B cell (primary cell): ENCODE results near the gene OR51G1.

Experiments used
- CTCF ChIP-seq: fragments of 200-600 bp; IDR thresholded peaks from one replicate; pipeline ENCODE4 v1.8.0; 2022; ENCODE audit warnings: antibody characterized with exemption, mild to moderate bottlenecking
- EZH2 ChIP-seq: IDR thresholded peaks from 2 replicates; pipeline ENCODE4 v1.6.1; 2012; ENCODE audit warnings: borderline replicate concordance, low read depth, mild to moderate bottlenecking, moderate library complexity, low read length; ENCODE audit not compliant: insufficient read depth, poor library complexity, severe bottlenecking

- TF ChIP-seq CTCF (no peak), EZH2 (no peak)
Observed at GRCh38 chr11:4932751-4933150, 8.6 kb upstream of the OR51G1 start.
